ENCODE measurements around the gene ADAM10. TPM values are rescaled to one million over a fixed set of nuclear protein-coding genes. Genes with fewer than 3 reads are reported as not detected.

ADAM10 gene
- total and polyA plus RNA-seq, 2 donors (not counting 1 experiment from before 2014, with no cell fraction given), result 18.8 to 138 TPM

DNA sequence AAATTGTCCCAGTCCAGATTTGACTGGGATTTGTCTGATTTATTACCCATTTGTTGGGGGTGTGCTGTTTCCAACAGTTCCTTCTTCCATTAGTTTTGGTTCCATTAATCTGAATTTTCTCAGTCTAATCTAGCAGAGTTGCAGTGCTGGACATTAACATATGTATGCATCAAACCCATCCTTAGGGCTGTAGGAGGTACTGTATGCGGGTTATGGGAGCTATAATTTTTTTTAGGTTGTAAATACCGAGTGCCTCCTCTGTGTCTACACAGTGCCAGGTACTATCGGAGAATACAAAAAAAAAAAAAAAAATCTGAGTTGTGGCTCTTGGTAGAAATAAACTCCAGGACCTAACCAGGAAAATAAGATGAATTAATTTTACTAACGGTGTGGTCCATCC, 183.9 kb downstream of the ADAM10 start:
- Histone ChIP-seq H3K9me3 (ENCODE audit: control extremely low read depth in 1 of 3, control insufficient read depth in 2 of 3, insufficient read depth in 1 of 3, low read length in 2 of 3) (peaks cover 0 to 2% (median 0%) of the 10 kb centered on the region in 3 donors), H2AFZ (ENCODE audit: insufficient read depth, low read depth, low read length, poor library complexity, severe bottlenecking) (no peak overlapping the region), H3K27me3 (replicated peaks in 1 of 4; ENCODE audit: control extremely low read depth in 1 of 4, control insufficient read depth in 3 of 4, insufficient read depth in 4 of 4, low read length in 3 of 4) (no peaks in the 10 kb centered on the region), H3K36me3 (replicated peaks in 1 of 2; ENCODE audit: control extremely low read depth in 1 of 2, control insufficient read depth in 1 of 2, extremely low read depth in 1 of 2, insufficient read depth in 2 of 2, low read length in 1 of 2) (no peaks in the 10 kb centered on the region), H3K4me3 (ENCODE audit: control extremely low read depth in 1 of 5, extremely low read depth in 1 of 5, insufficient read depth in 1 of 5, low read depth in 2 of 5, low read length in 4 of 5) (no peak overlapping the region), H3K4me2 (replicated peaks; ENCODE audit: low read depth, low read length, poor library complexity, severe bottlenecking) (no peak overlapping the region), H3K4me1 (ENCODE audit: control insufficient read depth in 2 of 2, insufficient read depth in 2 of 2, low read length in 2 of 2) (no peaks in the 10 kb centered on the region), H3K27ac (ENCODE audit: low read length in 2 of 2) (no peak overlapping the region), H3K79me2 (ENCODE audit: control insufficient read depth, insufficient read depth, low read length) (no peaks in the 10 kb centered on the region), H4K20me1 (ENCODE audit: control insufficient read depth, insufficient read depth, low read length, poor library complexity, severe bottlenecking) (no peaks in the 10 kb centered on the region), H3K9ac (ENCODE audit: low read length) (no peak overlapping the region)
- no peak for ATAC-seq (ENCODE audit: low read depth)
- no peak for DNase-seq
- intact Hi-C loops (cut with micrococcal nuclease), result no loop called here
- Mint-ChIP-seq H3K27me3 (peaks cover 15% of the 10 kb centered on the region), H3K9me3 (ENCODE audit: insufficient read depth) (peaks cover 12% of the 10 kb centered on the region), H3K4me3 (no peak overlapping the region), H3K4me1 (no peaks in the 10 kb centered on the region), H3K27ac (no peak overlapping the region)
- ChIA-PET POLR2A (no interaction called here), CTCF (no interaction called here)
- TF ChIP-seq, protein P1, sequence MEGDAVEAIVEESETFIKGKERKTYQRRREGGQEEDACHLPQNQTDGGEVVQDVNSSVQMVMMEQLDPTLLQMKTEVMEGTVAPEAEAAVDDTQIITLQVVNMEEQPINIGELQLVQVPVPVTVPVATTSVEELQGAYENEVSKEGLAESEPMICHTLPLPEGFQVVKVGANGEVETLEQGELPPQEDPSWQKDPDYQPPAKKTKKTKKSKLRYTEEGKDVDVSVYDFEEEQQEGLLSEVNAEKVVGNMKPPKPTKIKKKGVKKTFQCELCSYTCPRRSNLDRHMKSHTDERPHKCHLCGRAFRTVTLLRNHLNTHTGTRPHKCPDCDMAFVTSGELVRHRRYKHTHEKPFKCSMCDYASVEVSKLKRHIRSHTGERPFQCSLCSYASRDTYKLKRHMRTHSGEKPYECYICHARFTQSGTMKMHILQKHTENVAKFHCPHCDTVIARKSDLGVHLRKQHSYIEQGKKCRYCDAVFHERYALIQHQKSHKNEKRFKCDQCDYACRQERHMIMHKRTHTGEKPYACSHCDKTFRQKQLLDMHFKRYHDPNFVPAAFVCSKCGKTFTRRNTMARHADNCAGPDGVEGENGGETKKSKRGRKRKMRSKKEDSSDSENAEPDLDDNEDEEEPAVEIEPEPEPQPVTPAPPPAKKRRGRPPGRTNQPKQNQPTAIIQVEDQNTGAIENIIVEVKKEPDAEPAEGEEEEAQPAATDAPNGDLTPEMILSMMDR (IDR thresholded peaks at IDR 0.05), result no peak
- no peak for TF ChIP-seq EZH2 (IDR thresholded peaks at IDR 0.05; ENCODE audit: borderline replicate concordance, insufficient read depth, low read depth, low read length, poor library complexity, severe bottlenecking)
- 86% methylated on average over 1 of the region's 4 CpGs for WGBS (ENCODE audit: insufficient coverage)

DNA sequence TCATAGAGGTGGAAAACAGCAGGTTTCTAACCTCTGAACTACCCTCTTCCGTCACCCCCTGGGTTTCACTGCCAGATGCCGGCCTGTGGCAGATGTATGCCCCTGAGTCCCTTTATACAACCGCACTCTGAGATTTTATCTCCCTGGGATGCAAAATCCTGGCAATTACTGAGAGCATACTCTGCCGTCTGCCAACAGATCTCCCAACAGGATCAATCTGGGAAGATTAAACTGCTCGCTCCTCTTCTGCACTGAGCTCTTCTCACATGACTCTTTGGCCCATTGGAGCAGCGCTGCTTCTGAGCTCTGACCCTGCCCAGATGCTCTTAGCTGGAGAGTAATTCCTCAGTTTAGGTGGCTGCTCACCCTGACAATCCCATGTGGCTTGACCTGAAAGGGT, 184.5 kb downstream of the ADAM10 start:
- intact Hi-C loops (cut with micrococcal nuclease), result no loop called here
- TF ChIP-seq EZH2 (IDR thresholded peaks at IDR 0.05; ENCODE audit: borderline replicate concordance, insufficient read depth, low read depth, low read length, poor library complexity, severe bottlenecking), result no peak
- TF ChIP-seq, protein P1 (IDR thresholded peaks at IDR 0.05), result no peak
- H3K4me1 Mint-ChIP-seq, result no peaks in the 10 kb centered on the region
- H3K9me3 Mint-ChIP-seq (ENCODE audit: insufficient read depth), result peaks cover 6% of the 10 kb centered on the region
- H3K27me3 Mint-ChIP-seq, result peaks cover 18% of the 10 kb centered on the region
- no peak overlapping the region for H3K4me3 Mint-ChIP-seq
- Histone ChIP-seq H4K20me1 (ENCODE audit: control insufficient read depth, insufficient read depth, low read length, poor library complexity, severe bottlenecking) (no peaks in the 10 kb centered on the region), H3K4me1 (ENCODE audit: control insufficient read depth in 2 of 2, insufficient read depth in 2 of 2, low read length in 2 of 2) (no peaks in the 10 kb centered on the region), H3K4me2 (replicated peaks; ENCODE audit: low read depth, low read length, poor library complexity, severe bottlenecking) (no peak overlapping the region), H3K27ac (ENCODE audit: low read length in 2 of 2) (no peak overlapping the region), H3K79me2 (ENCODE audit: control insufficient read depth, insufficient read depth, low read length) (no peaks in the 10 kb centered on the region), H2AFZ (ENCODE audit: insufficient read depth, low read depth, low read length, poor library complexity, severe bottlenecking) (no peak overlapping the region), H3K4me3 (ENCODE audit: control extremely low read depth in 1 of 5, extremely low read depth in 1 of 5, insufficient read depth in 1 of 5, low read depth in 2 of 5, low read length in 4 of 5) (no peak overlapping the region), H3K27me3 (replicated peaks in 1 of 4; ENCODE audit: control extremely low read depth in 1 of 4, control insufficient read depth in 3 of 4, insufficient read depth in 4 of 4, low read length in 3 of 4) (no peaks in the 10 kb centered on the region), H3K9ac (ENCODE audit: low read length) (no peak overlapping the region), H3K9me3 (ENCODE audit: control extremely low read depth in 1 of 3, control insufficient read depth in 2 of 3, insufficient read depth in 1 of 3, low read length in 2 of 3) (peaks cover 0 to 2% (median 0%) of the 10 kb centered on the region in 3 donors), H3K36me3 (replicated peaks in 1 of 2; ENCODE audit: control extremely low read depth in 1 of 2, control insufficient read depth in 1 of 2, extremely low read depth in 1 of 2, insufficient read depth in 2 of 2, low read length in 1 of 2) (no peaks in the 10 kb centered on the region)
- DNase-seq, result no peak
- H3K27ac Mint-ChIP-seq, result no peak overlapping the region
- ChIA-PET POLR2A (no interaction called here), CTCF (no interaction called here)
- no peak for ATAC-seq (ENCODE audit: low read depth)
- WGBS (ENCODE audit: insufficient coverage), result 96% methylated on average over 5 of the region's 6 CpGs
